Heart right ventricle (tissue), 16 donors: Measurements from ENCODE around the gene C11orf58. TPM values are rescaled to one million over a fixed set of nuclear protein-coding genes. Genes with fewer than 3 reads are reported as not detected.

Source experiments
- ATAC-seq, 8 donors: fragments of 200-7000 bp; cut with Tn5 transposase; one replicate each; pipeline ENCODE4 v1.9.1; 2020; ENCODE audit warnings: mild to moderate bottlenecking in 8 of 8, moderate library complexity in 8 of 8, moderate number of reproducible peaks in 1 of 8
- DNase-seq, 2 donors: peaks; one replicate each; pipeline ENCODE4 v3.0.0-alpha.2; 2020
- H3K27ac ChIP-seq, 10 donors: fragments of 200-600 bp; sonication (generic) in 2 of 10; one replicate each; pipeline versions ENCODE4 v1.5.0 to v1.8.0; 2020 to 2022; ENCODE audit warnings: mild to moderate bottlenecking in 3 of 10
- H3K27me3 ChIP-seq, 7 donors: fragments of 200-600 bp; one replicate each; pipeline ENCODE4 v1.8.0; 2021 to 2022; ENCODE audit warnings: mild to moderate bottlenecking in 2 of 7
- H3K36me3 ChIP-seq, 9 donors: fragments of 200-600 bp; sonication (generic) in 1 of 9; one replicate each; pipeline versions ENCODE4 v1.5.0 to v1.8.0; 2020 to 2022; ENCODE audit warnings: mild to moderate bottlenecking in 2 of 9
- H3K4me1 ChIP-seq, 9 donors: fragments of 200-600 bp; sonication (generic) in 1 of 9; one replicate each; pipeline versions ENCODE4 v1.5.0 to v1.8.0; 2020 to 2022; ENCODE audit warnings: mild to moderate bottlenecking in 4 of 9
- H3K4me3 ChIP-seq, 10 donors: fragments of 200-600 bp; sonication (generic) in 2 of 10; one replicate each; pipeline versions ENCODE4 v1.5.0 to v1.8.0; 2020 to 2022; ENCODE audit warnings: mild to moderate bottlenecking in 7 of 10, moderate library complexity in 2 of 10
- H3K9me3 ChIP-seq, 11 donors: fragments of 200-600 bp in 10 of 11; sonication (generic) in 2 of 11; one replicate each; pipeline versions ENCODE4 v1.5.0 to v1.8.0; 2013 to 2022; ENCODE audit warnings: mild to moderate bottlenecking in 2 of 11, control low read depth in 1 of 11, moderate library complexity in 1 of 11
- WGBS, 2 donors: extraction: QIAGEN DNeasy Blood & Tissue Kit; methylation state at CpG; one replicate each; pipeline ENCODE4 v1.1.7; 2013; ENCODE audit warnings: inconsistent platforms in 1 of 2; 5-methylcytosine and 5-hydroxymethylcytosine counted together
- intact Hi-C, 10 donors: fragments of 100-400 bp; cut with DNase I; formaldehyde crosslinking; loops; one replicate each; pipeline versions ENCODE4 v1.11.1 to v1.14.2; 2022
- polyA plus RNA-seq, 2 donors: library from polyadenylated mRNA; stranded (reverse); fragments of 200-250 nt; gene quantifications; one replicate each; pipeline ENCODE4 v1.2.3, GENCODE V29; 2013
- total RNA-seq, 10 donors: library from RNA; stranded (reverse); fragmentation: NEBNext Ultra II Directional in 3 of 10; extraction: Animal tissue kit (Norgen Biotek cat#: 25700) in 3 of 10; gene quantifications; one replicate each; pipeline versions ENCODE4 v1.2.1 to v1.2.4, GENCODE V29; 2021 to 2023
- TF ChIP-seq, protein P1 (sequence below), 9 donors: fragments of 200-600 bp; sonication (generic) in 2 of 9; IDR thresholded peaks; one replicate each; pipeline versions ENCODE4 v1.5.0 to v1.8.0; 2021 to 2022; ENCODE audit warnings: antibody characterized with exemption in 9 of 9, mild to moderate bottlenecking in 5 of 9, moderate library complexity in 1 of 9
- donor health status: Arrhythmogenic right ventricular cardiomyopathy.
- donor health status: ischemic (EF 13 %, LVEDD 7.1; RV severe dilation, severe dysfunction).
- donor health status: healthy with polysubstance abuse.
- donor health status: DM: no; HTN: yes; CAD: no.
- donor health status: DM: no; HTN: no; CAD: no.
- donor health status: ischemic (EF 25% LVEDD 6.9; RV normal size, moderate dysfunction).
- donor health status: ischemic (EF 25% LVEDD 5.7; RV mildly dilated, moderate dysfunction).
- donor health status: healthy.
- donor health status: DM: yes; HTN: yes; CAD: no.
- donor health status: Ischemic cardiomyopathy.
- donor health status: ischemic (EF 35%, LVEDD 5.7; RV mildly dilated, moderate dysfunction).
- donor health status: nonischemic (EF 11% LVEDD 7.7; RV severe dilation, severe dysfunction).
- donor health status: DM: yes; HTN: yes; CAD: no.
- donor health status: PGD.
- donor health status: ischemic (EF 29% LVEDD 5.4; RV normal size, mild dysfunction).
- donor health status: nonischemic (EF 23%, LVEDD 6.1; RV moderate dilation, normal function).

The C11orf58 gene
- total and polyA plus RNA-seq, 12 donors, result 70.2 to 141 (median 107) TPM

GRCh38 chr11:16749092-16749491, 10.6 kb downstream of the C11orf58 start:
- no peak overlapping the region for H3K4me3 ChIP-seq
- H3K27me3 ChIP-seq, result no peaks in the 10 kb centered on the region
- H3K27ac ChIP-seq, result no peak overlapping the region
- TF ChIP-seq, protein P1, sequence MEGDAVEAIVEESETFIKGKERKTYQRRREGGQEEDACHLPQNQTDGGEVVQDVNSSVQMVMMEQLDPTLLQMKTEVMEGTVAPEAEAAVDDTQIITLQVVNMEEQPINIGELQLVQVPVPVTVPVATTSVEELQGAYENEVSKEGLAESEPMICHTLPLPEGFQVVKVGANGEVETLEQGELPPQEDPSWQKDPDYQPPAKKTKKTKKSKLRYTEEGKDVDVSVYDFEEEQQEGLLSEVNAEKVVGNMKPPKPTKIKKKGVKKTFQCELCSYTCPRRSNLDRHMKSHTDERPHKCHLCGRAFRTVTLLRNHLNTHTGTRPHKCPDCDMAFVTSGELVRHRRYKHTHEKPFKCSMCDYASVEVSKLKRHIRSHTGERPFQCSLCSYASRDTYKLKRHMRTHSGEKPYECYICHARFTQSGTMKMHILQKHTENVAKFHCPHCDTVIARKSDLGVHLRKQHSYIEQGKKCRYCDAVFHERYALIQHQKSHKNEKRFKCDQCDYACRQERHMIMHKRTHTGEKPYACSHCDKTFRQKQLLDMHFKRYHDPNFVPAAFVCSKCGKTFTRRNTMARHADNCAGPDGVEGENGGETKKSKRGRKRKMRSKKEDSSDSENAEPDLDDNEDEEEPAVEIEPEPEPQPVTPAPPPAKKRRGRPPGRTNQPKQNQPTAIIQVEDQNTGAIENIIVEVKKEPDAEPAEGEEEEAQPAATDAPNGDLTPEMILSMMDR (IDR thresholded peaks at IDR 0.05), result no peak
- intact Hi-C loops, result no loop called here
- H3K4me1 ChIP-seq, result peaks cover 0 to 39% (median 28%) of the 10 kb centered on the region in 9 donors
- H3K36me3 ChIP-seq, result peaks cover 0 to 100% (median 55%) of the 10 kb centered on the region in 9 donors
- 98% methylated on average over 1 of the region's 1 CpG for WGBS, 2 donors
- ATAC-seq (no peak), DNase-seq (no peak)
- H3K9me3 ChIP-seq, result no peaks in the 10 kb centered on the region

- Histone ChIP-seq H3K27me3 (no peaks in the 10 kb centered on the region), H3K27ac (no peak overlapping the region), H3K4me3 (no peak overlapping the region), H3K36me3 (peaks cover 0 to 100% (median 60%) of the 10 kb centered on the region in 9 donors), H3K9me3 (no peaks in the 10 kb centered on the region), H3K4me1 (peaks cover 0 to 33% (median 25%) of the 10 kb centered on the region in 9 donors)
- intact Hi-C loops, result no loop called here
- DNase-seq (no peak), ATAC-seq (no peak)
- 67 to 75% methylated on average over 2 of the region's 2 CpGs for WGBS, 2 donors
- TF ChIP-seq, protein P1 (IDR thresholded peaks at IDR 0.05), result no peak
Observed at GRCh38 chr11:16749666-16750065, 11.2 kb downstream of the C11orf58 start.

DNA sequence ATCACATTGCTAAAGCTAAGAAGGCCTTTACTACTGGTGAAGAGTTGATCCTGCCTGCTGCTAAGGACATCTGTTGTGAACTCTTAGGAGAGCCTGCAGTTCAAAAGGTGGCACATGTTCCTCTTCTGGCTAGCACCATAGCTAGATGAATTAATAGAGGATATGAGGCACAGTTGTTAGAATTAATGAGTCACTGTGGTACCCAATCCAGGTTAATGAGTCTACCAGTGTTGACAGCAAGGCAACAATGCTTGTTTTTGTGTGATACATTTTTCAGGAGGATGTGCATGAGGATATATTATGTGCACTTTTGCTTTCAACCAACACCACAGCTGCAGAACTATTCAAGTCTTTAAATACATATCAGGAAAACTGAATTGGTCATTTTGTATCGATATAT, 12.0 kb downstream of the C11orf58 start:
- Histone ChIP-seq H3K27me3 (no peaks in the 10 kb centered on the region), H3K4me3 (no peak overlapping the region), H3K36me3 (peaks cover 0 to 100% (median 65%) of the 10 kb centered on the region in 9 donors), H3K9me3 (no peaks in the 10 kb centered on the region), H3K27ac (no peak overlapping the region), H3K4me1 (peaks cover 0 to 26% (median 18%) of the 10 kb centered on the region in 9 donors)
- TF ChIP-seq, protein P1 (IDR thresholded peaks at IDR 0.05), result no peak
- WGBS, 2 donors, result 0 to 46% methylated on average over 1 of the region's 1 CpG
- ATAC-seq (no peak), DNase-seq (no peak)
- intact Hi-C loops, result no loop called here

DNA sequence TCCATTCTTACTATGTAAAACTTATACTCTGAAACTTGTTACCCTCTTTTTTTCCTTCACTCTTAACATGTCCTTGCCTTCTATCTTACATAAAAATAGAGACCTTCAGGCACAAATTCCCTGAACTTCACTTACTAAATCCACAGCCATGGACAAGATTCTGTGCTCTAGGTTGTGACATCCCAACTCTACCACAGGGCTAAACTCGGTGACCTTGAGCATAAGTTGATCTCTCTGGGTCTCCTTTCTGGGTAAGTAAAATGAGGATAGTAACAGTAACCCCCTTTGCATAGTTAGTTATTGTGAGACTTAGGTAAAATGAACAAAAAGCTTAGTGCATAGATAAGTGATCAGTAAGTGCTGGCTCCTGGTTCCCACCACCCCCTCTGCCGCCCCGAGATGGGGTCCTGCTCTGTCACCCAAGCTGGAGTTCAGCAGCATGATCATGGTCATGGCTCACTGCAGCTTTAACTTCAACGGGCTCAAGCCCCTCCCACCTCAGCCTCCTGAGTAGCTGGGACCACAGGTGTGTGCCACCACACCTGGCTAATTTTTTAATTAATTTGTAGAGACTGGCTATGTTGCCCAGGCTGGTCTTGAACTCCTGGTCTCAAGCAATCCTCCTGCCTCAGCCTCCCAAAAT, 20.1 kb downstream of the C11orf58 start:
- DNase-seq (no peak), ATAC-seq (peak in 3 of 8 donors; percentile 14 to 35 (median 19))
- peaks cover 0 to 22% (median 4%) of the 10 kb centered on the region in 9 donors for H3K4me1 ChIP-seq
- intact Hi-C loops, result no loop called here
- 92 to 95% methylated on average over 4 of the region's 4 CpGs for WGBS, 2 donors
- H3K9me3 ChIP-seq, result no peaks in the 10 kb centered on the region
- peaks cover 0 to 57% (median 27%) of the 10 kb centered on the region in 9 donors for H3K36me3 ChIP-seq
- peak overlapping the region in 1 of 10 donors; percentile 64 for H3K27ac ChIP-seq
- H3K4me3 ChIP-seq, result no peak overlapping the region
- TF ChIP-seq, protein P1 (IDR thresholded peaks at IDR 0.05), result no peak
- H3K27me3 ChIP-seq, result no peaks in the 10 kb centered on the region
